OCI-LY7 (cell line): ENCODE data around the gene TRAF2.

Source experiments
- CTCF ChIP-seq: fragments of 200-600 bp; sonication (generic); conservative IDR thresholded peaks from 2 replicates; pipeline ENCODE4 v1.5.1; 2014; ENCODE audit warnings: mild to moderate bottlenecking, antibody characterized with exemption, low read length, moderate library complexity, mixed read lengths
- EZH2phosphoT487 ChIP-seq: fragments of 200-600 bp; sonication (generic); IDR thresholded peaks from 2 replicates; pipeline ENCODE4 v1.6.1; 2018; ENCODE audit warnings: low read depth, borderline replicate concordance, mild to moderate bottlenecking, mixed run types, antibody characterized with exemption, low read length, moderate library complexity, mixed read lengths

- TF ChIP-seq CTCF (no peak), EZH2phosphoT487 (no peak)
These were observed 41.4 kb upstream of the TRAF2 start for GRCh38 chr9:136844761-136845464.
